HG02588 (cell line): Measurements from ENCODE around the gene OR52B2.
"Not testable (repeated sequence)": the region's sequence is repeated elsewhere in the genome, so short reads cannot be mapped to it uniquely, and the experiment has no call there.

Experiments used
- ATAC-seq: cut with Tn5 transposase; IDR thresholded peaks from one replicate; pipeline ENCODE4 v1.9.1; 2021; ENCODE audit warnings: mild to moderate bottlenecking, moderate library complexity; ENCODE audit not compliant: unreplicated experiment

OR52B2 gene

DNA sequence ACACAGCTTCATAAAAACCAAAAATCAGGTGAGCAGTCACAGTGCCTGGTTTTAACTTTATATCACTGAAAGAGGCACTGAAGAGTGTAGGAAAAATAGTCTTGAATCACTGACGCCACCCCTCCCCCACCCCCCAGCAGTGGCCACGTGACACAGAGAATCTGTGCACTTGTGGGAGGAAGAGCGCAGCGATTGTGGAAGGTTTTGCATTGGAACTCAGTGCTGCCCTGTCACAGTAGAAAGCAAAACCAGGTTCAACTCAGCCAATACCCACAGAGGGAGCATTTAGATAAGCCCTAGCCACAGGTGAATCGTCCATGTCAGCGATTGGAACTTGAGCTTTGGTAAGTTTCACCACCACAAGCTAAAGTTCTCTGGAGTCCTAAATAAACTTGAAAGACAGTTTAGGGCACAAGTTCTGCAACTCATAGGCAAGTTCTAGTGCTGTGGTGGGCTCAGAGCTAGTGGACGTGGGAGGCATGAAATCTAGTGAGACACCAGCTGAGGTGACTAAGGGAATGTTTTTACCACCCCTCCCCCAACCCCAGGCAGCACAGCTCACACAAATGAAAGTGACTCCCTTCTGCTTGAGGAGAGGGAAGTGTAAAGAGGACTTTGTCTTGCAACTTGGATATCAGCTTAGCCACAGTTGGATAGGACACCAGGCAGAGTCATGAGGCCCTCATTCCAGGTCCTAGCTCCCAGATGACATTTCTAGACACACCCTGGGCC, 13.3 kb downstream of the OR52B2 start:
- no peak for ATAC-seq

DNA sequence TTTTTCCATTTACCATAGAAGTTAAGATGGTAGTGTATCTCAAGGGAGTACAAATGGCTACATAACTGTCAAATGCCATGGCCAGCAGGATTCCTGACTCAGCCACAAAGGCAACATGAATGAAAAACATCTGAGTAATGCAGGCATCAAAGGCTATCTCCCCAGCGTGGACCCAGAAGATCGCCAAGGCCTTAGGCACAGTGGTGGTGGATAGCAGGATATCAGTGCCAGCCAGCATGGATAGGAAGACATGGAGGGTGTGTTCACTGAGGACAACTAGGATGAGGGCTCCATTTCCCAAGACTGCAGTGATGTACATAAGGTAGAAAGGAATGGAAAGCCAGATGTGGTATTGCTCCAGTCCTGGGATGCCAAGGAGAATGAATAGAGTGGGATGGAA, 18.0 kb downstream of the OR52B2 start:
- no peak for ATAC-seq

DNA sequence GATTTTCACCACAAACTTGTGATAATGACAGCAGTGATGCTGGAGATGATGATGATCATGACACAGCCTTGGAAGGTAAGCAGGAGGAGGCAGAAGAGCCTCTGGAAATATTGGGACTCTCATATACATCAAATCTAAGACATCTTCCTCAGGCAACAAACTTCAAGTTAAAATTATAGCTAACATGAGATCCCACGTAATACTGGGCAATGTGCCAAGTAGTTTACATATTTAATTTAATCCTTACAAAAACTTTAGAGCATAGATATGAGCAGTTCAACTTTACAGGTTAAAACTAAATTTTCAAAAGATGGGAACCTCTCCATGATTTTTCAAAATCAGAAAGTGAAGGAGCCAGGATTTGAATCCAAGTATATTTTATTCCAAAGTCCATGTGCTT, 19.0 kb downstream of the OR52B2 start:
- ATAC-seq: no peak

DNA sequence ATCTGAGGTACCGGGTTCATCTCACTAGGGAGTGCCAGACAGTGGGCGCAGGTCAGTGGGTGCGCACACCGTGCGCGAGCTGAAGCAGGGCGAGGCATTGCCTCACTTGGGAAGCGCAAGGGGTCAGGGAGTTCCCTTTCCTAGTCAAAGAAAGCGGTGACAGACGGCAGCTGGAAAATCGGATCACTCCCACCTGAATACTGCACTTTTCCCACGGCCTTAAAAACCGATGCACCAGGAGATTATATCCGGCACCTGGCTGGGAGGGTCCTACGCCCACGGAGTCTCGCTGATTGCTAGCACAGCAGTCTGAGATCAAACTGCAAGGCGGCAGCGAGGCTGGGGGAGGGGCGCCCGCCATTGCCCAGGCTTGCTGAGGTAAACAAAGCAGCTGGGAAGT, 26.4 kb downstream of the OR52B2 start:
- not testable (repeated sequence) for ATAC-seq

DNA sequence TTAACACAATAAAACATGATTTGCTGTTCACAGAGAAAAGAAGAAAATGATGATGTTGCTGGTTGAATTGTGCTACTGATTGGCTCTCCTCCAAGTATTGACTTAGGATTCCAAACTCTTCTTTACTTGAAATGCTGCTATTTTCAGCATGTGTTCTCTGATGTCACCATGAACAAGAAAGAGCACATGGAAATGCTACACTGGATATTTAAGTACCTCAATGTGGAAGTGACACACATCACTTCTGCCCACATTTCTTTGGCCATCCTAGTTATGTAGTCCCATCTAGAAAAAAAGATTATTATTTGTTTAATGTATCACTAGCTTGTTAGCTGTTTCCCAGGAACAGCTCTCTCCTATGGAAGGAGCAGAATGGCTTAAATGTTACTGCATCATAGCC, 27.2 kb downstream of the OR52B2 start:
- ATAC-seq: no peak

DNA sequence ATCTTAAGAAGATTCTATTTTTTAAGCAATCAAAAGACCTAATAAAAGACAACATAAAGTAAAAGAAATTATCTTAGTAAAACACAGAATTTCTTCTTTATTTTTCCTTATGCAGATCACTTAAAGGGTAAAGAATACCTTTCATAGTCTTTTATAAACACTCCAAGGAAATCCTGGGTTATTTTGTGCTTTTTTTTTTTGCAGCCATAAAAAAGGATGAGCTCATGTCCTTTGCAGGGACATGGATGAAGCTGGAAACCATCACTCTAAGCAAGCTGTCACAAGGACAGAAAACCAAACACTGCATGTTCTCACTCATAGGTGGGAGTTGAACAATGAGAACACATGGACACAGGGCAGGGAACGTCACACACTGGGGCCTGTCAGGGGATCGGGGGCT, 34.2 kb downstream of the OR52B2 start:
- not testable (repeated sequence) for ATAC-seq

DNA sequence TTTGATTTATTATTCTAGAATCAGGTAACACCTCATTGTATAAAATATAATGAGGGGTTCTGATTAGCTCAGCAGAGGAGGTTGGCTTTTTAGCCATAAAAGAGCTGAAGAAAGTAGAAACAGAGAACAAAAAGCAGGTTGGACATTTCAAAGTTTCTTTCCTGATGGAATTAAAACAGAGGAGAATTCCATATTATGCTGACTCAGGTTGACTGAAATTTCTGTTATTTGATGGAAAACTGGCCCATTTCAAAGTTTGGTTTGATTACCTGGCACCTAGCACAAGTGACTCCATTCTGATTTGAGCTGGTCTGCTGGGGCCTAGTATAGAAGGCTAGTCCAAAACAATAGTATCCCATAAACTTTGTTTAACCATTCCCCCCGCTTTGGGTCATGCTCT, 37.7 kb downstream of the OR52B2 start:
- ATAC-seq: no peak

DNA sequence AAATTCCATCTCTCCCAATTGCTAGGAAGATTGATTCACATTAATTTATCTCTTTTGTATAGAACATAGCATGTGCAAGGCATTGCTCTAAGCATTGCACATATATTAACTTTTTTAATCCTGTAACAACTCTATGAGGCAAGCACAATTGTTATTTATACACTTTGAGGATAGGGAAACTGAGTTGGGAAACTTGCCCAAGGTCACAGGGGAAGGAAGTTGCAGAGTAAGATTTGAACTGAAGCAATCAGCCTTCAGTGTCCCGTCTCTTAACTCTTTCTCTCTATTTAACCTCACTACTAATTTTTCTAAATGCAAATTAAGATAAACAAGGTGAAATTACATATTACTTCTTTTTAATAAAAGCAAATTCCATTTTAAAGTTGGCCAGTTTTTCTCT, 40.5 kb downstream of the OR52B2 start:
- no peak for ATAC-seq

DNA sequence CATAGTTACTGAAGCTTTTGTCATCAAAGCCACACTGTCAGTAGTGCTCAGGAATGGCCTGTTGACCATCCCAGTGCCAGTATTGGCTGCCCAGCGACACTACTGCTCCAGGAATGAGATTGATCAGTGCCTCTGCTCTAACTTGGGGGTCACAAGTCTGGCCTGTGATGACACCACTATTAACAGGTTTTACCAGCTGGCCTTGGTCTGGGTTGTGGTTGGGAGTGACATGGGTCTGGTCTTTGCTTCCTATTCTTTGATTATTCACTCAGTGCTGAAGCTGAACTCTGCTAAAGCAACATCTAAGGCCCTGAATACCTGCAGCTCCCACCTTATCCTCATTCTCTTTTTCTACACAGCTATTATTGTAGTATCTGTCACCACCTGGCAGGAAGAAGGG, 41.1 kb downstream of the OR52B2 start:
- ATAC-seq: no peak

DNA sequence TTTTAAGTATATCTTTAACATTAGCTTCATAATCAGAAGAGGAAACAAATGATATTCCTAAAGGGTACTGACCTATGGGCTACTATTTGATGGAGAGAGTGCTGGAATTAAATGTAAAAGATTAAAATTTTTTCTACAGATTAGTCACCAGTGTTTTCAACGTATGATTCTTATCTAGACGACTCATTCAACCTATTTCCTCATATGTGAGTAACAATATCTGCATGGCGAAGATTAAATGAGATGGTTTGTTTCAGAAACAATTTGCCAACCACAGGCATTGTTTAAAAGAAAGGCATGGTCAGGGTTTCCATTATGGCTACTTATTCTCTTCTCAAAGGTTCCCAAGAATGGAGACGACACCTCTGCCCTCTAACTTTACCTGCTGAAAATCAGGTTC, 42.2 kb downstream of the OR52B2 start:
- ATAC-seq: no peak

DNA sequence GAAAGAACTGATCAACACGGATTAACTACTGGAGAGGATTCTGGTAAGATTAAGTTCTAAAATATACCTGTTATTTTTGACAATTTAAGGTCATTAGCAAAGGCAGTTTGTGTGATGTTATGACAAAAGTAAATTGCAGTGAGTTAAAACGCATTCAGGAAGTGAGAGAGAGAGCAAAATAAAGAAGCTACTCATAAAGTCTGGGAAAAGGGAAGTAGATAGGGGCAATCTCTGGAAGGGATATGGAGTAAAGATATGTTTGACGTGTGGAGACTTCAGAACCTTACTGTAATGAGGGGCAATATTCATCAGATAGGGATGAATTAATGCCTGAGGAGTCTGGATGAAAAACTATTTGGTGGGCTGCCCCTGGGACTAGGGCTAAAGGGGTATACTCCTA, 45.9 kb downstream of the OR52B2 start:
- no peak for ATAC-seq
